ENCODE results near the gene TMEM185A. TPM values are rescaled to one million over a fixed set of nuclear protein-coding genes. Genes with fewer than 3 reads are reported as not detected.
"Not testable (repeated sequence)": the region's sequence is repeated elsewhere in the genome, so short reads cannot be mapped to it uniquely, and the experiment has no call there.

Gene TMEM185A
- total RNA-seq: 10 to 100 TPM; 20.8 to 22.1 TPM
- long read RNA-seq, donor 1, partial matches to known transcripts: 1 of 5 reads
- long read RNA-seq, donor 1, other reads (novel, unspliced or antisense): 3 of 5 reads
- long read RNA-seq, donor 2, partial matches to known transcripts: 0 of 11 reads
- long read RNA-seq, donor 2, other reads (novel, unspliced or antisense): 3 of 11 reads

DNA sequence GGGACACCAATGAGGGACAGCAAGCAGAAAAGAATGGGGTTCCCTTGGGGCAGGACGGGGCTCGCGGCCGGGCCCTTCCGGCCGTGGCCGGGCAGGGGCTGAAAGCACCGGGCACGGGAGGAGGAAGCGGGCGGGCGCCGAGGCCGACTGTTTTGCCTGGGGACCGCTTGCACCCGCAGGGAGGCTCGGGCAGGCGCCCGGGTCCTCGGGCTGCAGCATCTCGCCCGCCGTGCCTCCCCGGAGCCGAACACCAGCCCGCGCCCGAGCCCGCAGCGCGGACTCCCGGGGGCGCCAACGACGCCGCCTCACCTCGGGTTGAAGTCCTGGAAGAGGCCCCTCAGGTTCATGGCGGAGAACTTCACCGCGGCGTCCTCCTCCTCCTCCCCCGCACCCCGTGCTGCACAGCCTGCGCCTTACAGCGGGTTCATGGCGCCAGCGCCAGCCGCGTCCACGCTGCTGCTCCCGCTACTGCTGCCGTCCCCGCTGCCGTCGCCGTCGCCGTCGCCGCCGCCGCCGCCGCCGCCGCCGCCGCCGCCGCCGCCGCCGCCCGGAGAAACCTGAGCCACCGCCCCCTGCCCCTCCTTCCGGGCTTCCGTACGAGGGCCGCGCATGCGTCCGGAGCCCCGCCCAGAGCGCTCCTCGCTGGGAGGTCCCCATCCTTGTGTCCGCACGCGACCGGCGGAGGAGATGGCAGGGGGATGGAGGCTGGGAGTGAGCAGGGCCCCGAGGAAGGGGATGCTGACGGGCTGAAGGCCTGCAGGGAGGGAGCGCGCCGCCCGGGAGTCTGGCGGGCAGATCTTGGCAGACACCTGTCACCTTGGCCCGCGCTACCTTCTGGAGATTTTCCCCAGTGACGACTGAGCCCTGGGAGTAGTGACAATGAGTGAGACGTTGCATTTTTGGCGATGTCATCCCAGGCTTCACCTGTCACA is at the start of gene TMEM185A:
Gene TMEM185A, minus strand, starts transcription at position 559 of the 932 bp plus-strand sequence. Its CDS starts 212 bp downstream, at position 347.
- intact Hi-C loops (cut with DNase I): loop anchor here in 1 of 2 donors (10.0 kb wide), 1 partner anchor 127 kb away; the partner anchor contains the start of gene IDS
- DNase-seq (ENCODE audit: low spot score): peak; percentile 92

DNA sequence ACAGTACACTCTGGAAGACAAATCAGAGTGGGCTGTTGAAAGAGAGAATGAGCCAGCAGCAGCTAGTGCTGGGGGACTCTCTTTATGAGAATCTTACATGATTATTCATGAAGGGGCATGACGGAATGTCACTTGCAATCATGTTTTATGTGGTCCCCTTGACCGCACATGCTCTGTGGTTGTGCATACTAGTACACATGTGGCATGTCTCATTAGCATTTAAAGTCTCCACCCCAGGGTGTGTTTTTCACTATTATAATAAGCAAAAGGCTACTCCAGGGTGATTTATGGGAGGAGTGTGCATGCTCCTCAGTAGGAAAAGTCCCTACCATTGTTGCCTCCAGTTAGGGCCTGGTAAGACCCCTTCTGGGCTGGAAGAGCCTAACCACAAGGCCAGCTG is 49.6 kb upstream of the TMEM185A start:
- DNase-seq (ENCODE audit: low spot score): no peak
- intact Hi-C loops (cut with DNase I): no loop called here

DNA sequence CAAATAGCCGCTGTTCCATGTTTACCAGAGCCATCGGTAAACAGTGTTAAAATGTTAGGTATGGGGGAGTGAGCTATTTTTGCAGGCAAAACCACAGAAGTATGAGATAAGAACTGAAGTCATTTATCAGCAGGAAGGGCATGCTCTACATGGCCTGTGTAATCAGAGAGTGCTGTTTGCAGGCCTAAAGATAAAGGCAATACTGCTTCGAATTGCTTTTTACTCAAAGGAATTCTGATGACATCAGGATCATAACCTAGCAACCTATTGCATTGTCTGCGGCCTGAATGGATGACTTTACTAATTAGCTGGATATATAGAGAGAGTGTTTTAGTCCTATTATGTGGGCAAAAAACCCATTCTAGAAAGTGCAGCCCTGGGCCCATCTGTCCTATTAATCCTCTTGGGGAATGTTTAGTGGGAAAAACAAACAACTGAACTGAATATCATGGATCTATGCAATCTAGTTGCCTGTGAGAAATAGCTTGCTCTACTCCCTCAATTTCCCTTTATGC is 47.6 kb upstream of the TMEM185A start:
- DNase-seq (ENCODE audit: low spot score); intact Hi-C loops (cut with DNase I): not testable (repeated sequence)

DNA sequence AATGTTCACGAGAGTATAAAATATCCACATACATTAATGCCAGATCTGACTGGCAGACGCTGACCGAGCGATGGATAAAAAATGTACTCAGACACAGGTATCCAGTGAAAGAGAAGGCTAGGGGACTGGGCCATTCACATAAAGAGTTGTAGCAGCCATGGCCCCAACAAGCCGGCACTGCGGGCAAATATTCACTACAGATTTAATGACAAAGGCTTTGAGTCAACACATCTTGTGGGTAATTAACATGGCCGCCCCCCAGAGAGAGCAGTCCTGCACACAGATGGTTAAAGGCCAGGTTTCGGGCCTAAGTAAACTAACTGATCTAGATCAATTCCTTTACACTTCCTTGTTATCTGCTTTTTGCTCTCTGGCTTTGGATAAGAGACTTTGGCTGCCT is 44.0 kb upstream of the TMEM185A start:
- intact Hi-C loops (cut with DNase I); DNase-seq (ENCODE audit: low spot score): not testable (repeated sequence)

DNA sequence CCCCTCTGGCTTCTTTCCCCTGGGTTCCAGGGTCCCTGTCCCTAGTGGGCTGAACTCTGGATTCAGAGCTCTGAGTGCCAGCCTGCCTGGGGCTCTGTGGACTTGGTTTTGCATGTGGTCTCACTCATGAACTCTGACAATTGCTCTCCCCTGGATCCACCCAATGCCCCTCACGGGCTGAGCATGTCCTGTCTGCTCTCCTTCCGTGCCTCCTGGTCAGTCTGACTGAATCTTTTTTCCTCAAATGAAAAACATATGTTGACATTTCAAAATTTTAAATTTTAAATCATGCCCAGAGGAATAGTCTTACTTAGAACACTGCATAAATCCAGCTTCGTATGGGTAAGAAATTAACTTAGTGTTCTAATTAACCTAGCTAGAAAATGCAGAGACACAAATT is 43.5 kb upstream of the TMEM185A start:
- intact Hi-C loops (cut with DNase I); DNase-seq (ENCODE audit: low spot score): not testable (repeated sequence)

DNA sequence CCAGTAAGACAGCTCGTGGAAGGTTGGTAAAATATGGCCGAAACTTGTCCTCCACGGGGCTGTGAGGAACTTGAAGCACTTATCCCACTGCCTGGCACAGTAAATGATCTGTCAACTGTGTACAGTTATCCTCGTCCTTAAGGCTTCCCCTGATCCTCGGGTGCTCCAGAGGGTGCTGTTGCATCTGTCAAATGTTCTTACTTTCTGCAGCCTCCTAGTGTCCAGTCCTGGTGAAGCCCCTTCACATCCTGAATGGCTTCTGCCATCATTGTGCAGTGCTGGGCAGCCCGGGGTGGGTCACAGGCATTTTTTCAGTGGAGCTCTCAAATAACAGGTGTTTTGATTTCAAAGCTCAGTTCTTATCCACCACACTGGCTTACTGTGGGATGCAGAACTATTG is 29.0 kb upstream of the TMEM185A start:
- not testable (repeated sequence) for DNase-seq (ENCODE audit: low spot score)

DNA sequence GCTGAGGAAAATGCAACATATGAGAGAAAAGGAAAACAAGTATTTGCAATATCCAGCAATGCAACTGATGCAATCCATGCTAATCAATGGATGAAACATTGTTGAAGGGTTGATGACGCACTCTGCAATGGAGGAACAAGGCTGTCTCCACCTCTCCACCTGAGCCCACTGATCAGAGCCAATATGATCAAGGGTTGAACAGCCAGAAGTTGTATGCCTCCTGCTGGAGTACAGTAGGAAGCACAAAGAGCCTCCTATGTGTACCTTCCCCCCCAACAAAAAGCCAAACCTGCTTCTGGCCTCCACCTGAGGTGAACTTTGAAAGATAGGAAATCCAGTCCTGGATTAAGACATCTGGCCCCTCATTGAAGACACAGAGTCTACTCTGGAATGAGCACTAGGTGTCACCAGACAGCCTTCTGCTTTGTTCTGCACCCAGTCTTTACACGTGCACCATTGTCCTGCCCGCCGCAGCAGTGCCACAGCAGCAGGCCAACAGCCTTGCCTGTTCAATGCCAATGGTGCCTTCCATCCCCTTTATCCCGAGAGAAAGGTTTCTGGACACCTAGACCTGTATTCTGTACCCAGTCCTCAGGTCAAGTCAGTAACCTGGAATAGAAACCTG is 24.8 kb upstream of the TMEM185A start:
- DNase-seq (ENCODE audit: low spot score); intact Hi-C loops (cut with DNase I): not testable (repeated sequence)

More for the DNA sequence above, 29.0 kb upstream of the TMEM185A start:
- intact Hi-C loops (cut with DNase I): not testable (repeated sequence)

DNA sequence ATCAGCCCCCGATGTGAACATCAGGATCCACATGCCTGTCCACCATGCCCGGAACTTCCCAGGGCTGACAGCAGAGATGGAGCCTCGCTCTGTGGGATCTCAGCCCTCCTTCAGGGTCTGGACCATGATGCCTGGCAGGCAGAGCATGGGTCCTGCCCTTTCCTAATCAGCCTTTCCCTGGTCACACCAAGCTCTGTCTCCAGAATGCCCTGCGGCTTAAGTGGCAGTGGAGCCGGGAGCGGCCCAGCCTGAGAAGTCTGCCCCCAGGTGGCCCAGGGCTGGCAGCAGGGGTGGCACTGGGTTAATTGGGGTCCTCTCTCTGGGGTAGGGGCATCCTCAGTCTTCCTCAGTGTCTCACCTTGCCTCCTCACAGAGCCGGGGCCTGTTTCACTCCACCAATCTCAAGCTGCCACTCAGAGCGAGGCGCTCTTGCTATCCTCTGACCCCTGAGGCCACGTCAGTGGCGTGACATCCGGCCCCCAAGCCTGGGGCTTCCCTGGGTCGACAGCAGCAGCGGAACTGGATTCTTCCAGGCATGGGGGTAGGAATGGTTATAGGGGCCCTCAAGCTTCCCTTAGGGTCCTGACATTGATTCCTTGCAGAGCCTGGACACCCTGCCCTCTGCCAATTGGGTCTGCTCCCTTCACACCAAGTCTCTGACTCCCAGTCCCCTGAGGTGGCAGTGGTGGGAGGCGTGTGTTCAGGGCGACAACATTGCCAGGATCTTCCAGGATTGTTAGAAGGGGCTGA is 20.8 kb upstream of the TMEM185A start:
- DNase-seq (ENCODE audit: low spot score): peak; percentile 77
- intact Hi-C loops (cut with DNase I): no loop called here

DNA sequence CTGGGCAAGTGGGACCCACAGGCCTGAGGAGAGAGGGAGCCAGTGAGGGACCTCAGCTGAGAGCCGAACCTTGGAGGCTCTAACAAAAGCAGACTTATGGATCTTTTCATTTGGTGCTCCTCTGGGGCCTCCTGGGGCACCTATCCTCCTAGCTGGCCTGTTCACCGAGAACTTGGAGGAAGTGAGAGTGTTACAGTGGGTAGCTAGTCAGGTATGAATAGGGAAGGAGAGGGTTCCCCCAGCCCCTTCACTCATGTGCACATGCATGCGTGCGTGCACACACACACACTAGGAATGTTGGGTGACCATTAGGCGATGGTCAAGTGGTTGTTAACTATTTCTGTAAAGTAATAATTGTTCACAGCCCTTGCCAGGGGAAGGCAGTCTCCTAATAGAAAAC is 18.6 kb upstream of the TMEM185A start:
- intact Hi-C loops (cut with DNase I): no loop called here
- DNase-seq (ENCODE audit: low spot score): no peak

DNA sequence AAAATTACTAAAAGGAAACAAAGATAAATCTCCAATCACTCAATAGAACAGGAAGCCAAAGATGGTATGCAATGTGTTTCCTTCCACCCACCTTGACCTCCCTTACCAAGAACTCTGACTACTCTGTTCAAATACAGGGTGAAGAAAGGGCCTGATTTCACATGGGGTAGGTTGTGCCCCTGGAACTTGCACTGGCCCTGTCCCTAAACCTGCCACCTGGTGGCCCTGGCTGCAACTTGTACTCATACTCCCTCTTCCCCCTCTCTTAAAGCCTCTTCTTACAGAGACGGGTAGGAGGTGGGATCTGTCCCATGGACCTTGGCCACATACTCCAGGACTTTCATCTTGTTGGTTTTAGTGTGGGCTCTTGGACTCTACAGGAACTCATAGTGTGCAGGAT is 17.3 kb upstream of the TMEM185A start:
- DNase-seq (ENCODE audit: low spot score): no peak
- intact Hi-C loops (cut with DNase I): no loop called here

DNA sequence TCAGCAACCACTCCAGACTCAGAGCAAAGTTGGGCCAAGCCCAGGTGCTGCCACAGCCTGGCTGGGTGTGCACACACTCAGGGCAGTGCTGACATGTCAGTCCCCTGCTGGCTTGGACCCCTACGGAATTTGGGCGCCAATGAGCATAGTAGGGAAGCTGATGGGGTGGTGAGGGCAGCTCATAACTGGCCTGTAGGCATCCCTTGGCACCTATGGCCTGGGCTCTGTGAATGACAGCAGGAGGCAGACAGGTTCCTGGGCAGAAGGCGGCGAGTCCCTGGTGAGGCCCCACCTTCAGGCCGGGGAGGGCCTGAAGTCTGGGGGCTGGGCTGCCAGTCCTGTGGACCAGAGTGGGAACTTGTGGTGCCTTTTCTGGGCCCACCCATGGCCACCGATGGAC is 15.9 kb upstream of the TMEM185A start:
- intact Hi-C loops (cut with DNase I): no loop called here
- peak; percentile 67 for DNase-seq (ENCODE audit: low spot score)

DNA sequence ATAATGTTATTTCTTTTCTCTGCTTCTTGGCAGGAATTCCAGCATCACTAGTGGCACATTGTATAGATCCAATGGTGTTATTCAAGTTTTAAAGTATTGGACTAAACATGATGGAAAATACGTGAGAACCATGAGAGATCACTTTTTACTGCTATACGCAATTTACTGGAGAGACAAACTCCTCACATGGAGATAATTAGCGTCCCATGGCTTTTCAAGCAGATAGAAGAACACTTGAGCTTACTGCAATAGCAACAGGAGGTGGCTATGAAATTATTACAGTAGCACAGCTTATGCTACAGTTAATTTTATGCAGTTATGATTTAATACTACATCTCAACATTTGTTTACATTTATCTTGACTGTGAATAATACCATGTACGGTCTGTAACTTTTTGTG is 11.9 kb upstream of the TMEM185A start:
- intact Hi-C loops (cut with DNase I): no loop called here

DNA sequence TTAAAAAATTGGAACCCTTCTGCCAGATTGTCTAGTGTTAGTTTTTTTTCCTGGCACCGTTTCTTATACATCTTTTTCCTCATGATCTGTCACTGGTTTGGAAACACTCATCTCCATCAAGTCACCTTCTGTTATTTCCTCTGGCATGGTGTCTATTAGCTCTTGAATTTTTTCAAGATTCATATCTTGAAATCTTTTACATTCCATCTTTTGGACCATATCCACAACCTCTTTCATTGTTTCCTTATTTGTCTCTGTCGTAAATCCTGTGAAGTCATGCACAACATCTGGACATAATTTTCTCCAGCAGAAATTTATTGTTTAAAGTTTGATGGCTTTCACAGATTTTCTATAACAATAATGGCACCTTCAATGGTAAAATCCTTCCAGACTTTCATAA is 10.2 kb upstream of the TMEM185A start:
- intact Hi-C loops (cut with DNase I): no loop called here
- no peak for DNase-seq (ENCODE audit: low spot score)

More for the DNA sequence above, 11.9 kb upstream of the TMEM185A start:
- no peak for DNase-seq (ENCODE audit: low spot score)

DNA sequence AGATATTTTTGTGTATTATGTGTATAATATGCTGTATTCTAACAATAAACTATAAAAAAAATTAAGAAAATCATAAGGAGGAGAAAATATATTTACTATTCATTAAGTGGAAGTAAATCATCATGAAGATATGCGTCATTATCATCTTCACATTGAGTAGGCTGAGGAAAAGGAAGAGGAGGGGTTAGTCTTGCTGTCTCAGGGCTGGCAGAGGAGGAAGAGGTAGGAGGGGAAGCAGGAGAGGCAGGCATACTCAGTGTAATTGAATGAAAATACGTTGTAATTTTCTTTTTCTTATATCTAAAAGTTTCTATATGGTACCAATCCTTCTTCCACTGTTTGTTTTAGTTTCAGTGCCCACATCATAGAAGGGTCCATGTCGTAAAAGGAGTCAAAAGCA is 9.8 kb upstream of the TMEM185A start:
- intact Hi-C loops (cut with DNase I): no loop called here
- DNase-seq (ENCODE audit: low spot score): no peak

DNA sequence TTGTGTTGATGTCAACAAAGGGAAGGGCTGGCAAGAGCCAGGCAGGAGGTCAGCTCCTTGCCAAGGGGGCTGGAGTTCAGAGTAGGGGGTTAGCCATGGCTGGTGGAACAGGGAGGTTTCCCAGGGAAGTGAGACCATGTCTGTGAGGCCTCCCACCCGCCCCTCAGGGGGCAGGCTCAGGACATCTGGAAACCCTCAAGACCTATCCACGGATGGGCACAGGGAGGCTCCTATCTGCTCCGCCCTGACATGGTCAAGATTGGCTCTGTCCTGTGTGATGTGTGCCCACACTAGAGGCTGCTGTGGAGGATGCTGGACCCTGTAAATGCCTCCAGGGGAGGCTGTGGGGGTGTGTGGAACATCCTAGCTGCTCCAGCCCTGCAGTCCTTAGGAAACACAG is 8.0 kb upstream of the TMEM185A start:
- intact Hi-C loops (cut with DNase I): loop anchor here in 1 of 2 donors (10.0 kb wide), 1 partner anchor 135 kb away; the partner anchor contains the start of gene IDS
- DNase-seq (ENCODE audit: low spot score): peak; percentile 59

DNA sequence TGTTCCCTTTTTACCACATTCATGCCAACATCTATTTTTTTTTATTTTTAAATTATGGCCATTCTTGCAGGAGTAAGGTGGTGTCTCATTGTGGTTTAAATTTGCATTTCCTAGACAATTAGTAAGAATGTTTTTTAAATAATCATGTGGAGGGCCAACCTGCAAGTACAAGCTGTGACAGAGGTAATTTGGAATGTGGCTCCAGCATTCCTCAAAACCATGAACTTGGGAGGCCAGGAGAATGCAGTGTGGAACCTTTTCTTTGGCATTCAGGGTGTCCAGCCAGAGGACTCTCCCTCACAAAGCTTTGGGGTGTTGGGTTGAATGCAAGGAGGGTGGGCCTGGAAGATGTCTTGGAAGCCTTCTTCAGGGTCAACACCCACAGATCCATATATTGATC is 7.3 kb upstream of the TMEM185A start:
- DNase-seq (ENCODE audit: low spot score): no peak
- intact Hi-C loops (cut with DNase I): loop anchor here in 1 of 2 donors (10.0 kb wide), 1 partner anchor 134 kb away; the partner anchor contains the start of gene IDS

DNA sequence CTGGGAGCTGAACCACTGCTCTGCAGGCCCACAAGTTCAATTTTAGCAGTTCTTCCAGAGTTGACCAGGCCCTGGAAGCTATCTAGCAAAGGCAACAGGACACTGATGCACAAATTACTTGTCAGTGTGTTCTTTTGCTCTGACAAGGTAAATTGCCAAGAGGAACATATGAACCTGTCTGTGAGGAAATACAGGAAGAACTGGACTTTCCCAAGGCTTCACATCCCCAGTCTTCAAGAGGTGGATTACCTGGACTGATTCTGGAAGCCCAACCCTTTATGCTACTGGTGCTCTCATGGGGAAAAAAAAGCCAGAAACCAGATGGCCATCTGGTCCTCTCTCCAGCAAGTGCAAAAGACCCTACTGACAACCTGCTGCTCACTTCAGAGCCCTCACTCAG is 1.9 kb upstream of the TMEM185A start:
- intact Hi-C loops (cut with DNase I): loop anchor here in 1 of 2 donors (10.0 kb wide), 1 partner anchor 129 kb away; the partner anchor contains the start of gene IDS
- DNase-seq (ENCODE audit: low spot score): no peak

DNA sequence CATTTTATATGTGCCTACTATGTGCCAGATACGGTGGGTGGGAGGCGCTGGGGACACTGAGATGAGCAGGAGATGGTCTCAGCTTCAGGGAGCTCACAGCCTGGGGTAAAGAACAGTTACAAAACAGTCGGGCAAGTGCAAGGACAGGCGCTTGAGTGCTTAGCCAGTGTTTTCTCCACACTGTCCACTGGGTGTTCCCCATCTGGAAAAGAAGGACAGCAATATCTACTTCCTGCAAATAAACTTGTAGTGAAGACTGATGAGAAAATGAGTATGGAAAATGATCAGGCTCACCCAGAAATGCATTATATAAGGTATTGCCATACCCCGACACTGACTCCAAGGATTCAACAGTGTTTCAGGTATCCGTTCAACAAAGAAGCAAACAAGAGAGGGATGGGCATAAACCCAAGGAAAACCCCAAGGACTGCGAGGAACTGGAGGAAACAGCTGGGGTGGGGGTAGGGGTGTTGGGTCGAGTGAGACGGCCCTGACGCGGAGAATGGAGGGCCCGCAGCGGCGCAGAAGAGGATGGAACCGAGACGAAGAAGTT is 835 bp downstream of the TMEM185A start:
- intact Hi-C loops (cut with DNase I): loop anchor here in 1 of 2 donors (10.0 kb wide), 1 partner anchor 126 kb away; the partner anchor contains the start of gene IDS
- no peak for DNase-seq (ENCODE audit: low spot score)
